HCEC 1CT (cell line): ENCODE data around the gene GPR15.

Source experiments
- DNase-seq: peaks from one replicate; pipeline ENCODE4 v3.0.0-alpha.2; 2017

GPR15 gene

DNA sequence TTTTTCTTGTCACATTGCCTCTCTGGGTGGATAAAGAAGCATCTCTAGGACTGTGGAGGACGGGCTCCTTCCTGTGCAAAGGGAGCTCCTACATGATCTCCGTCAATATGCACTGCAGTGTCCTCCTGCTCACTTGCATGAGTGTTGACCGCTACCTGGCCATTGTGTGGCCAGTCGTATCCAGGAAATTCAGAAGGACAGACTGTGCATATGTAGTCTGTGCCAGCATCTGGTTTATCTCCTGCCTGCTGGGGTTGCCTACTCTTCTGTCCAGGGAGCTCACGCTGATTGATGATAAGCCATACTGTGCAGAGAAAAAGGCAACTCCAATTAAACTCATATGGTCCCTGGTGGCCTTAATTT, 478 bp downstream of the GPR15 start:
- DNase-seq = no peak

DNA sequence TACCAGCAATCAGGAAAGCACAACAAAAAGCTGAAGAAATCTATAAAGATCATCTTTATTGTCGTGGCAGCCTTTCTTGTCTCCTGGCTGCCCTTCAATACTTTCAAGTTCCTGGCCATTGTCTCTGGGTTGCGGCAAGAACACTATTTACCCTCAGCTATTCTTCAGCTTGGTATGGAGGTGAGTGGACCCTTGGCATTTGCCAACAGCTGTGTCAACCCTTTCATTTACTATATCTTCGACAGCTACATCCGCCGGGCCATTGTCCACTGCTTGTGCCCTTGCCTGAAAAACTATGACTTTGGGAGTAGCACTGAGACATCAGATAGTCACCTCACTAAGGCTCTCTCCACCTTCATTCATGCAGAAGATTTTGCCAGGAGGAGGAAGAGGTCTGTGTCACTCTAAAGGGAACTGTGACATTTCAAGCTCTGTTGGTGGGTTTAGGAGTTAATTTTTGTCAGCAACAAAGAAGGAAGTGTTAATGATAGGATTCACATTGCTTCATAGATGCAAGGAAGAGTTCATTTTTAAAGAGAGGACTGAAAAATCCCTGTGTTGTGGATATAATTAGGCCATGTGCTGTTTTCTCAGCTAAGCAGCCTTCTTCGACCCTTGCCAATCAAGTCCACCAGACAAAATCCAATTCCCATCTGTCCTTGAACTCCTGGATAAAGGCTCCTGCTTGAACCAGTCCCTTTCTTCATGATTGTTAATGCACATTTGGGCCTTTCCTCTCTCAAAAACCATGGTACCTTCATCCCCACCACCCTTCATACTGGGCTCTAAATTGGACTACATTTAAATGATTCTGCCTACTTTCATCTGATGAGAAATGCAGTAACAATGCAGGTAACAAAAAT, 1.2 kb downstream of the GPR15 start:
- DNase-seq = no peak

DNA sequence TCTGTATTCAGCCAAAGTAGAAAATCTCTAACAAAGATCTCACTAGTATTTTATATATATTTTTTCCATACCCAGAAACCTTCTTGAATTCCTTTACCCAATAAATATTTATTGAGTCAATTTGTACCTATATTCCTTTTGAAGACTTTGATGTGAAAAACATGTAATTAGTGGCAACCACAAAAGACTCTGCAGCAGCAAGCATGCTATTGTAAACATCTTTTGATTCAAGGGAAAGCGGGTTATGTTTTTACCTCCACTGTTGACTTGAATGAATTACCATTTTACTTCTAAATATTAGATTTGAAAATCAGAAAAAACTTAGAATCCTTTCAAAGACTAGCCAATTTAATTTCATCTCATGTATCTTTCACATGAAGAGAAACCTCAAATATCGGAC, 2.4 kb downstream of the GPR15 start:
- no peak for DNase-seq

DNA sequence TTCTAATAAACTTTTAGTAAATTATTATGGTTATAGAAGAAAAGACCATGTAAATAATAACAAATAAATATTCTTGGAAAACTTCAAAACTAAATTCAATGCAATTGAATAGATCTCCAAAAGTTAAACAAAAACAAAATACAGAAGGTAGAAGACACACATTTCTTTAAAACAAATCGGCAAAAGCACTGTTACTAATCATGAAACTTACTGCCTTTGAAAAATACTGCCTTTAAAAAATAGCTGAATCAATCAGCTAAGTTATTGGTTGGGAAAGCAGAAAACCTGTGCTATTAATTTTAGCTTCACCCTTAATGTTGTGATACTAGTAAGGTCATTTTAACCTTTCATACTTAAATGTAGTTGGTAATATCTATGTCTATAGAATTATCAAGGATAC, 3.0 kb downstream of the GPR15 start:
- no peak for DNase-seq

DNA sequence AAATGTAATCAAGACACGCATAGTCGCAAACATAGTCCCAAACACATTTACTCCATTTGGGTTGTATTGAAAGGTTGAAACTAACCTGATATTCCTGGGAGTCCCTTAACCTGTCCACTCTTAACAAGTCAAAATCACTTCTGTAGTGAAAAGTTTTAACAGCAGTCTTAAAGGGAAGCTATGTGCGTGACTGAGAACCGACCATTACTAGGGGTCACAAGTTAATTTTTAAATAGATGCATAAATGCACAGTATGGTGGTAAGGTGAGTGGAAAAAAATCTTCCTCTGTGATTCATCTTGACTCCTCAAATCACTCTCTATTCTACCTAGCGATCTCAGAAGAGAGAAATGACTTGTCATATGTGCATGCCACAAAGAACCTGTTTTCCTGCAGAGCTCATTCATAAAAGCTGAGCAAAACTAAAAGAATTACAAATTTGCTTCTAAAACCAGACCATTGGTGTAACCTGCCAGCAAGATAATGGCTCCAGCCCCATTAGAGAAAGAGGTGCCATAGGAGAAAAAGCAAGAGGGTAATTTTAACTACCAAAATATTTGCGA, 4.8 kb downstream of the GPR15 start:
- DNase-seq = no peak

- DNase-seq = no peak
Measured at GRCh38 chr3:98540346-98540745, 8.6 kb downstream of the GPR15 start.

DNA sequence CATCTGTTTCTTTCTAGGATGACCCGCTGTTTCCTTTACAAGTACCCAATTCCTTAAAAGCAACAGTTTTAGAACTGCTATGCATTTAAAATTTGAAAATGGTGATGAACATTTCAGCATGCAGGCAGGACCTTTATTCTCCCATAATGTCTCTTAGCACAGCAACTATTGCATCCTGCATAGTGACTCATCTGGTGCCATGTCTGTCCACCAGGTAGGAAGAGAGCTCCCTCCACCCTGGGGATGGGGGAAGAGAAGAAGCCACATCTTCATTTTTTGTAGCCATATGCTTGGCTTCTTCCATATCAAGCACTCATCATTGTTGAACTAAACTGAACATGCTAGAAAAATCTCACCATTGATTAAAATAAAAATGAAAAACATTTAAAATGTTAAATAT, 9.9 kb downstream of the GPR15 start:
- no peak for DNase-seq

DNA sequence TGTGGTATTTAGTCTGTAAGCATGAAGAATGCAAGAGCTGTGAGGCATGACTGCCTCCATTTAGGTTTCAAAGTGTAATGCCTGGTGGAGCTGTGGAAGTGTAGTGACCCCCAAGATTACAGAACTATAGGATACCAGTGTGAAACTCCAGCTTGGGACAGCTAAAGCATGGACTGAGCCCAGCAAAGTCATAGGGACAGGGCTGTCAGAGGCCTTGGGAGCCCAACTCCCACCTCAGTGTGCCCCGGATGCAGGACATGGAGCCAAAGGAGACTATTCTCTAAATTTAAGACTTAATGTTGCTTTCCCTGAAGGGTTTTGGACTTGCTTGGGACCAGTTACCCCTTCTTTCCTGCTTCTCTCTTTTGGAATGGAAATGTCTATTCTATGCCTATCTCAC, 10.8 kb downstream of the GPR15 start:
- DNase-seq = no peak

DNA sequence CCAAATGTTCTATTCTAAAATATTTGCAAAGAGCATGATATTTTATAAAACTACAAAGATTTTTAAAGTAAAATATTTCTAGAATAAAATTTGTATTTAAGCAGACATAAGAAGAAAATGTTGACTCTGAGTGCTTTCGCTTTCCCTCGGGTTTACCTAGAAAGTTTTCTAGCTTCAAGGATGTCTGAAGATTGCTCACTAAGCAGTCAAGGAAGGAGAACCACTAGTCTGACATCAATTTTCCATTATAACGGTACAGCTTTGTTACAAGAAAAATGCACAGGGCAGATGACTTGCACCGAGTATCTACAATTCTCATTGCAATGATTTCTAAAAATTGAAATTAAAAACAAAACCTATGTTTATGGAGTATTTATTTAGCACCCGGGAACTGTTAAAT, 14.2 kb downstream of the GPR15 start:
- DNase-seq = no peak

GRCh38 chr3:98548544-98548943, 16.8 kb downstream of the GPR15 start:
- DNase-seq = no peak

DNA sequence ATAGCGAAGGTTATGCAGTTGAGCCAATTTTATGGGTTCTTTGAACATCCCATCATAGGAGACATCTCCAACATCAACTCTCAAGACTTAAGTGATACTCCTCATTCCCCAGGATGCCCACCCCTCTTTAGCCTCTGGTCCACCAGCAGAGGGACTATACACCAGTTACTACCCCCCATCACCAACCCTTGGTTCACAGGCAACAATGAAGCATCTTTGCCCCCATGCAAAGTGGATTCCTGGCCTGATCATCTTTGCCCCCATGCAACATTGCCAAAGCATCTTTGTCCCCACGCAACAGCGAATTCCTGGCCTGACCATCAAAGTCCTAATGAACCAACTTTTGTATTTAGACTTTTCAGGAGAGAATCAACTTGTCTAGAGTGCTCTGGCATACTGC, 19.1 kb downstream of the GPR15 start:
- no peak for DNase-seq

- no peak for DNase-seq
Measured at GRCh38 chr3:98551236-98551635, 19.5 kb downstream of the GPR15 start.

GRCh38 chr3:98551754-98552153, 20.0 kb downstream of the GPR15 start:
- DNase-seq = no peak

DNA sequence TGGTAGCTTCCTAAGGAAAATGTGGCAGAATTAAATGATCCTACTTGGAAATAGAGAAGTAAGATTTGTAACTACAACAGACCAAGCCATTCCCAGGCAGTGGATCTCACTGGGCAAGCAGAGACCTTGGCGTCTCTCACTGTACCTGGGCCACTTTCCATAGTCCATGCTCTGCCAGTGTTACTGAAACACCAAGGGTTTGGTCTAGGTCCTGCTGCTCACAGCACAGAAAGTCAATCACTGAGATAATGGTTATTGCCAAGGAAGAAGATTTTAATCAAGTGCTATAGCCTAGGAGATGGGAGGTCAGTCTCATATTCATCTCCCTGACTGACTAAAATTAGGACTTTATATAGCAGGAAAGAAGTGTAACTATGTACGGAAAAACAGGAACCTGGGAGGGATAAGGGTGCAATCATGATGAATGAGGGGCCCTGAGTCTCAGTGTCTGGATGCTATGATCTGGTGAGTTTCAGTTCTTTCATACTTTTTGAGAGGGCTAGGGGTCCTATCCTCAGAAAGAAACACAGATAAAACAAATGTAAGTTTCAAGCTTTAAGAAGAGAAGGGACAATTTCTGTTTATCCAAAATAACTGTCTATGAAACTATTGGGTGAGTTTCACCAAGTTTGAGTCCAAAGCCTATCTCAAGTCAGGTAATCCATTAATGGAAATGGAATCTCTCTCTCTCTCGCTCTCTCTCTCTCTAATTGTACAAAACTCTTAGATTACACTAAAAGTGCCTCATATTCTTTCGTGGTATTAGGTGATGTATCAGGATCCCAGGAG, 20.6 kb downstream of the GPR15 start:
- no peak for DNase-seq

GRCh38 chr3:98553021-98553563, 21.3 kb downstream of the GPR15 start:
- no peak for DNase-seq

DNA sequence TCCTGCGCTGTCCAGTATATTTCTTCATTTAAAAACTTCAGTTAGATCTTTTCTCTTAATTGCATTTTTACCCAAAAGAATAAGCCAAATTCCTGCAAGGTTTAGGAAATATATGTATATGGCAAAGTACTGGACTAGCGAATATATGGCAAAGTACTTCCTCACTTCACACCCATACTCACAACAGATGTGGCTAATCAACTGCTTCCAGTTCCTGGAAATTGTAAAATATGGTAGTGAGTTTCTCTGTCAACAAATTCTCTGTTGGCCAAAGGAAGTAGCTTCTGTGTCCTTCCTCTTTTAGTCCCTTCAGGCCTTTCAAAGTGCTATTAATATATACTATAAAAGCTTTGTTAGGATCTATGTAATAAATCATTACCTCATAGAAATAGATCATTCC, 22.0 kb downstream of the GPR15 start:
- DNase-seq = no peak

DNA sequence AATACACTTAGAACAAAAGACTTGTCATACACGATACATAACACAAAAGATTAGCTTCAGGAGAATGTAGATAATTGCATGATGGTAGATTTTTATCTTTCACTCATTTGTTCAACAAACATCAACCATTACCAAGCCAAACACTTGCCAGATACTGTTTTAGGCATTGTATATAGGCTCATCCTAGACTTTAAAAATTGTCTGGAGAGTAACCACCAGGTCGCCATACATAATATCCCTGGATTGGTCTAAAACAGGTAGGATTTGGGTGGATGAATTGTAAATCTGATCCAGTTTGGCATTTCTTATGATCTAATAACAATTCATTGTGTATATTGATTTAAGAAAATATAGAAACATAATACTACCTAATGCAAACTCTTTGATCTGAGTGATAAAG, 22.8 kb downstream of the GPR15 start:
- no peak for DNase-seq

GRCh38 chr3:98555025-98555379, 23.2 kb downstream of the GPR15 start:
- no peak for DNase-seq

- no peak for DNase-seq
Measured at GRCh38 chr3:98556164-98557130, 24.7 kb downstream of the GPR15 start.

GRCh38 chr3:98557324-98558010, 25.7 kb downstream of the GPR15 start:
- no peak for DNase-seq

DNA sequence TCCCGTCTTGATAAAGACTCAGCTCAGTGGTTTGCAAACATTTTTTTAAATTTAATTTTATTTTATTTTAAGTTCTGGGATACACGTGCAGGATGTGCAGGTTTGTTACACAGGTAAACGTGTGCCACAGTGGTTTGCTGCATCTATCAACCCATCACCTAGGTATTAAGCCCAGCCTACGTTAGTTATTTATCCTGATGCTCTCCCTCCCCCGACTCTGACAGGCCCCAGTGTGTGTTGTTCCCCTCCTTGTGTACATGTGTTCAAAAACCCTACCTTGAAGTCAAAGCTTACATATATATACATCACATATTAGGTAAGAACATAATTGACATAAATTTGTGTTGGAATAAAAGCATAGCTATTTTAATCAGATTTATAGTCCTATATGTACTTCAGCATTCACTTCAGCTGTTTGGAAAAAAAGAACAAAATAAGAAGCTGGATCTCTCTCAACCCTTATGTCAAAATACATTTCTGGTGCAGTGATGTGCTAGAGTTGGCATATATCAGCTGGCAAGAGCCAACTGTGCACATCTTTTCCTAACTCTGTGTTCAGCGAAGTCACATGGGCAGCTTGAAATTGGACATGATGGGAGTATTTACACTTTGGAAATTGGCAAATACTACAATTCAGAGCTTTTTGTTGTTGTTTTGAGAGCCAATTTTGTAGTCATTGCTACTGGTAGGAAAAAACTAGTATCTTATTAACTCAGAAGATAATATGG, 26.5 kb downstream of the GPR15 start:
- no peak for DNase-seq
